Suprapubic skin (tissue), 4 donors: ENCODE data around the gene ECD. TPM values are rescaled to one million over a fixed set of nuclear protein-coding genes. Genes with fewer than 3 reads are reported as not detected.

Experiments used
- DNase-seq, 2 donors: peaks; one replicate each; pipeline ENCODE4 v3.0.0-alpha.2; 2019; ENCODE audit warnings: low spot score in 2 of 2
- H3K27ac ChIP-seq: fragments of 200-600 bp; sonication (generic); one replicate; pipeline ENCODE4 v1.5.1; 2019
- H3K27me3 ChIP-seq: fragments of 200-600 bp; sonication (generic); one replicate; pipeline ENCODE4 v1.5.1; 2019
- H3K36me3 ChIP-seq: fragments of 200-600 bp; sonication (generic); one replicate; pipeline ENCODE4 v1.5.1; 2019
- H3K4me1 ChIP-seq: fragments of 200-600 bp; sonication (generic); one replicate; pipeline ENCODE4 v1.5.1; 2019
- H3K4me3 ChIP-seq: fragments of 200-600 bp; sonication (generic); one replicate; pipeline ENCODE4 v1.5.1; 2019; ENCODE audit warnings: mild to moderate bottlenecking
- H3K9me3 ChIP-seq: fragments of 200-600 bp; sonication (generic); one replicate; pipeline ENCODE4 v1.5.1; 2019
- EP300 ChIP-seq: sonication (generic); formaldehyde crosslinking; IDR thresholded peaks from one replicate; pipeline ENCODE4 v1.6.1; 2017; ENCODE audit warnings: antibody characterized with exemption
- POLR2A ChIP-seq, 2 donors: fragments of 450-650 bp; IDR thresholded peaks; one replicate each; pipeline ENCODE4 v1.6.1; 2017; ENCODE audit warnings: antibody characterized with exemption in 2 of 2, mild to moderate bottlenecking in 2 of 2, moderate library complexity in 2 of 2
- POLR2AphosphoS5 ChIP-seq, 3 donors: sonication (generic); formaldehyde crosslinking; IDR thresholded peaks; one replicate each; pipeline ENCODE4 v1.6.1; 2017; ENCODE audit warnings: antibody characterized with exemption in 3 of 3
- WGBS: methylation state at CpG from one replicate; pipeline ENCODE4 v1.1.5; 2018; 5-methylcytosine and 5-hydroxymethylcytosine counted together
- total RNA-seq, 4 donors: library from RNA; depleted of rRNA; stranded (reverse); fragments of >200 nt; gene quantifications; one replicate each; pipeline ENCODE4 v1.1.0, GENCODE V29; 2016
- TF ChIP-seq, protein P1 (sequence below), 2 donors: fragments of 200-600 bp in 1 of 2; fragments of 450-650 bp in 1 of 2; sonication (generic) in 1 of 2; IDR thresholded peaks; one replicate each; pipeline ENCODE4 v1.5.1; 2016 to 2019; ENCODE audit warnings: antibody characterized with exemption in 2 of 2, mild to moderate bottlenecking in 1 of 2, moderate library complexity in 1 of 2

Gene ECD
- total RNA-seq, 4 donors from 2014 or later: 32.5 to 43.9 (median 35.1) TPM

DNA sequence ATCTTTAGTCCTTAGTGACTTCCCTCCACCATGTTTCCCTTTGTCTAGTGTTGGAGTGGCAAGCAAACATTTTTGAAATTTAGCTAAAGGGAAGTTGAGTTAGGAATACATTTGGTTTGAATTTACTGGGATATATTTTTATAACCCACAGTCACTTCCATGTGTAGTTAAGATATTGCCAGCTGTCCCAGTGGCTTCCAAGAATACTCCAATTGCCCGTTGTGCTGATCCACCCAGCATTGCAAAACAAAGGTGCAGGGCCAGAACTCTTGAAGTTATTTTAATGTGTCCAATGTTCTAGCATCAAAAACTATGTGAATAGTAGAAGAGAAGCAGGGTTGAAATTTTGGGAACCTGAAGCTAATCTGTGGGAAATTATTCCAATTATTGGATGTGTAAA, 68.7 kb downstream of the ECD start:
- H3K4me1 ChIP-seq: peaks cover 27% of the 10 kb centered on the region
- H3K4me3 ChIP-seq: no peak overlapping the region
- H3K36me3 ChIP-seq: no peaks in the 10 kb centered on the region
- TF ChIP-seq POLR2A (IDR thresholded peaks at IDR 0.05): no peak
- TF ChIP-seq EP300: no peak
- TF ChIP-seq POLR2AphosphoS5 (IDR thresholded peaks at IDR 0.05): no peak
- TF ChIP-seq, protein P1, sequence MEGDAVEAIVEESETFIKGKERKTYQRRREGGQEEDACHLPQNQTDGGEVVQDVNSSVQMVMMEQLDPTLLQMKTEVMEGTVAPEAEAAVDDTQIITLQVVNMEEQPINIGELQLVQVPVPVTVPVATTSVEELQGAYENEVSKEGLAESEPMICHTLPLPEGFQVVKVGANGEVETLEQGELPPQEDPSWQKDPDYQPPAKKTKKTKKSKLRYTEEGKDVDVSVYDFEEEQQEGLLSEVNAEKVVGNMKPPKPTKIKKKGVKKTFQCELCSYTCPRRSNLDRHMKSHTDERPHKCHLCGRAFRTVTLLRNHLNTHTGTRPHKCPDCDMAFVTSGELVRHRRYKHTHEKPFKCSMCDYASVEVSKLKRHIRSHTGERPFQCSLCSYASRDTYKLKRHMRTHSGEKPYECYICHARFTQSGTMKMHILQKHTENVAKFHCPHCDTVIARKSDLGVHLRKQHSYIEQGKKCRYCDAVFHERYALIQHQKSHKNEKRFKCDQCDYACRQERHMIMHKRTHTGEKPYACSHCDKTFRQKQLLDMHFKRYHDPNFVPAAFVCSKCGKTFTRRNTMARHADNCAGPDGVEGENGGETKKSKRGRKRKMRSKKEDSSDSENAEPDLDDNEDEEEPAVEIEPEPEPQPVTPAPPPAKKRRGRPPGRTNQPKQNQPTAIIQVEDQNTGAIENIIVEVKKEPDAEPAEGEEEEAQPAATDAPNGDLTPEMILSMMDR (IDR thresholded peaks at IDR 0.05): no peak
- H3K27me3 ChIP-seq: no peaks in the 10 kb centered on the region
- no peaks in the 10 kb centered on the region for H3K9me3 ChIP-seq
- no peak overlapping the region for H3K27ac ChIP-seq
- WGBS: 44% methylated on average over 1 of the region's 1 CpG
- DNase-seq: no peak

DNA sequence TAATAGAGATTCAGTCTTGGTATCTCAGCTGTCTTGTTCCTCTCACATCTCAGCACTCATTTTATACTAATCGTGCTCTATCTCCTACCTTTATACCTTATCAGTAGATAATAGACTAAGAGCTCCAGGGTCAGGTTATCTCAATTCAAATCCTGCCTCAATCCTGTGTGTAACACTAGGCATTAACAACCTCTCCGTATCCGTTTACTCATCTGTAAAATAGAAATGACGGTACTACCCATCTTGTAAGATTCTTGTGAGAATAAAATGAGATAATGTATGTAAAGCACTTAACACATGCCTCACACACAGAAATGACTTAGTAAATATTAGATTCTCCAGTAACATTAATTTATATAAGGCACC, 70.5 kb downstream of the ECD start:
- TF ChIP-seq EP300: no peak
- TF ChIP-seq POLR2A (IDR thresholded peaks at IDR 0.05): no peak
- TF ChIP-seq POLR2AphosphoS5 (IDR thresholded peaks at IDR 0.05): no peak
- TF ChIP-seq, protein P1 (IDR thresholded peaks at IDR 0.05): no peak
- no peak for DNase-seq
- Histone ChIP-seq H3K27ac (peak overlapping the region; percentile 94), H3K36me3 (no peaks in the 10 kb centered on the region), H3K4me3 (peak overlapping the region; percentile 86), H3K9me3 (no peaks in the 10 kb centered on the region), H3K27me3 (no peaks in the 10 kb centered on the region), H3K4me1 (peaks cover 33% of the 10 kb centered on the region)
- 33% methylated on average over 4 of the region's 4 CpGs for WGBS

GRCh38 chr10:73096449-73097304, 71.1 kb downstream of the ECD start, which contains the start of gene P4HA1:
Gene P4HA1, minus strand, starts transcription at chr10:73096866. Its CDS starts 21,983 bp downstream, at chr10:73074883.
- Histone ChIP-seq H3K27me3 (no peaks in the 10 kb centered on the region), H3K27ac (peak within 1 kb of the TSS; percentile 94), H3K4me1 (peaks cover 33% of the 10 kb centered on the region), H3K4me3 (peak within 1 kb of the TSS; percentile 86), H3K36me3 (no peaks in the 10 kb centered on the region), H3K9me3 (no peaks in the 10 kb centered on the region)
- WGBS: under 1% methylated on average over 46 of the region's 75 CpGs
- peak; percentile 98 to 99 for DNase-seq
- TF ChIP-seq, protein P1 (IDR thresholded peaks at IDR 0.05): peak; percentile 62 to 82
- peak; percentile 91 to 96 for TF ChIP-seq POLR2A (IDR thresholded peaks at IDR 0.05)
- TF ChIP-seq EP300: no peak
- peak in 2 of 3 donors; percentile 90 to 97 for TF ChIP-seq POLR2AphosphoS5 (IDR thresholded peaks at IDR 0.05)

DNA sequence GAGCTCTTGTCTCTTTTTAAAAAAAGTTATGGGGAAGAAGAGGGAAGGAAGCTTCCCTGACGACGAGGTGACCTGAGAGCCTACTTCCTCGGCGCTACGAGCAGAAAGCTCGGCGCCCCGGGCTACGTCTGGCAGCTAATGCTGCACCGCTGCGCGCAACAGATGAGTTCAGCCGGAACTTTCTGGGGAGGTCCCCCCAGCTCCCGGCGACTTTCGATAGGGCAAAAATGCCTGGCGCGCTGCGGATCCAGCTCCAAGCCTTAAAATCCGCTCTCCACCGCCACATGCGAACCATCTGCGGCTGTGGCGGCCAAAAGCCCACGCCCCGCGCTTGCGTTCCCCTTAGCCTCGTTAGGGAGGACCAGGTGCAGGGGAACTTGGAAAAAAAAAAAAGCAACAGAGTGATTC, 71.8 kb downstream of the ECD start:
- DNase-seq: peak; percentile 81 to 88
- TF ChIP-seq, protein P1 (IDR thresholded peaks at IDR 0.05): no peak
- TF ChIP-seq POLR2AphosphoS5 (IDR thresholded peaks at IDR 0.05): peak in 1 of 3 donors; percentile 22

DNA sequence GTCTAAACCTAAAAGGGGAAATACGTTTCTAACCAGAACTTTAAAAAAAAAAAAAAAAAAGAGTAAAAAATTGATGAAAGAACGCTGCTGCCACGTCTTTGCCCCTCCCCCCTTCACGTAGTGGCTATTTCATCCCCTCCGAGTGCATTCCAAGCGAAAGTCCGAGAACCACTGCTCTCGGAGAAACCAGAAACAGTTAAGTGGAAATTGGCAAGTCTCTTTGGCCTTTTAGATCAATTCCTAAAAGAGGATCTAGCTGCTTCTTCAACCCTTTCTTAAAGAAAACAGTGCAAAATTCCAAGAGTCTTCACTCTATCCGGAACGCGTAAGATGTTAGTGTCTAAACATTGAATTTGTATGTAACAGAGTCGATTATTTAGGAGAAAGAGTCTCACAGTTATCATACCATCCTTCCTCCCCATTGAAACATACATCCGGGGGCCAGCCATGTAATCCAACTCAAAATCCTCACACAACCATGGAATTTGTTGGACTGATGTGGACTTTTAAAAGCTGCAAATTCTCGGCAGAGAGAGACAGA, 72.3 kb downstream of the ECD start:
- peak in 1 of 2 donors; percentile 71 for DNase-seq
- Histone ChIP-seq H3K27ac (peak overlapping the region; percentile 94), H3K4me1 (peaks cover 33% of the 10 kb centered on the region), H3K9me3 (no peaks in the 10 kb centered on the region), H3K4me3 (peak overlapping the region; percentile 86), H3K36me3 (no peaks in the 10 kb centered on the region), H3K27me3 (no peaks in the 10 kb centered on the region)
- 0% methylated on average over 14 of the region's 14 CpGs for WGBS
- TF ChIP-seq, protein P1 (IDR thresholded peaks at IDR 0.05): no peak
- no peak for TF ChIP-seq POLR2AphosphoS5 (IDR thresholded peaks at IDR 0.05)
- TF ChIP-seq POLR2A (IDR thresholded peaks at IDR 0.05): no peak
- TF ChIP-seq EP300: no peak

More for the DNA sequence above, 71.8 kb downstream of the ECD start:
- H3K27me3 ChIP-seq: no peaks in the 10 kb centered on the region
- H3K36me3 ChIP-seq: no peaks in the 10 kb centered on the region
- under 1% methylated on average over 29 of the region's 29 CpGs for WGBS
- H3K9me3 ChIP-seq: no peaks in the 10 kb centered on the region
- H3K4me3 ChIP-seq: peak overlapping the region; percentile 86
- peaks cover 33% of the 10 kb centered on the region for H3K4me1 ChIP-seq
- peak overlapping the region; percentile 94 for H3K27ac ChIP-seq
